Suprapubic skin (tissue), 4 donors: ENCODE results near the gene IGFLR1. TPM values are rescaled to one million over a fixed set of nuclear protein-coding genes. Genes with fewer than 3 reads are reported as not detected.

ENCODE experiments used
- DNase-seq, 2 donors: peaks; one replicate each; pipeline ENCODE4 v3.0.0-alpha.2; 2019; ENCODE audit warnings: low spot score in 2 of 2
- H3K27ac ChIP-seq: fragments of 200-600 bp; sonication (generic); one replicate; pipeline ENCODE4 v1.5.1; 2019
- H3K27me3 ChIP-seq: fragments of 200-600 bp; sonication (generic); one replicate; pipeline ENCODE4 v1.5.1; 2019
- H3K36me3 ChIP-seq: fragments of 200-600 bp; sonication (generic); one replicate; pipeline ENCODE4 v1.5.1; 2019
- H3K4me1 ChIP-seq: fragments of 200-600 bp; sonication (generic); one replicate; pipeline ENCODE4 v1.5.1; 2019
- H3K4me3 ChIP-seq: fragments of 200-600 bp; sonication (generic); one replicate; pipeline ENCODE4 v1.5.1; 2019; ENCODE audit warnings: mild to moderate bottlenecking
- H3K9me3 ChIP-seq: fragments of 200-600 bp; sonication (generic); one replicate; pipeline ENCODE4 v1.5.1; 2019
- CTCF ChIP-seq, 2 donors: fragments of 200-600 bp in 1 of 2; fragments of 450-650 bp in 1 of 2; sonication (generic) in 1 of 2; IDR thresholded peaks; one replicate each; pipeline ENCODE4 v1.5.1; 2016 to 2019; ENCODE audit warnings: antibody characterized with exemption in 2 of 2, mild to moderate bottlenecking in 1 of 2, moderate library complexity in 1 of 2
- EP300 ChIP-seq: sonication (generic); formaldehyde crosslinking; IDR thresholded peaks from one replicate; pipeline ENCODE4 v1.6.1; 2017; ENCODE audit warnings: antibody characterized with exemption
- POLR2A ChIP-seq, 2 donors: fragments of 450-650 bp; IDR thresholded peaks; one replicate each; pipeline ENCODE4 v1.6.1; 2017; ENCODE audit warnings: antibody characterized with exemption in 2 of 2, mild to moderate bottlenecking in 2 of 2, moderate library complexity in 2 of 2
- POLR2AphosphoS5 ChIP-seq, 3 donors: sonication (generic); formaldehyde crosslinking; IDR thresholded peaks; one replicate each; pipeline ENCODE4 v1.6.1; 2017; ENCODE audit warnings: antibody characterized with exemption in 3 of 3
- WGBS: methylation state at CpG from one replicate; pipeline ENCODE4 v1.1.5; 2018; 5-methylcytosine and 5-hydroxymethylcytosine counted together
- total RNA-seq, 4 donors: library from RNA; depleted of rRNA; stranded (reverse); fragments of >200 nt; gene quantifications; one replicate each; pipeline ENCODE4 v1.1.0, GENCODE V29; 2016

IGFLR1 gene
- total RNA-seq, 4 donors from 2014 or later: 3.3 to 8.5 (median 6.9) TPM

- TF ChIP-seq CTCF (IDR thresholded peaks at IDR 0.05) (peak; percentile 66 to 87), POLR2AphosphoS5 (IDR thresholded peaks at IDR 0.05) (no peak), EP300 (no peak), POLR2A (IDR thresholded peaks at IDR 0.05) (peak in 1 of 2 donors; percentile 6)
- Histone ChIP-seq H3K4me3 (peak overlapping the region; percentile 89), H3K36me3 (peaks cover 17% of the 10 kb centered on the region), H3K4me1 (peaks cover 34% of the 10 kb centered on the region), H3K27me3 (no peaks in the 10 kb centered on the region), H3K27ac (peak overlapping the region; percentile 91), H3K9me3 (no peaks in the 10 kb centered on the region)
- DNase-seq: peak; percentile 96 to 97
- WGBS: 1% methylated on average over 15 of the region's 77 CpGs
Measured at GRCh38 chr19:35716801-35717664, 25.2 kb downstream of the IGFLR1 start.

GRCh38 chr19:35715981-35716800 is 26.1 kb downstream of the IGFLR1 start:
- H3K4me1 ChIP-seq: peaks cover 34% of the 10 kb centered on the region
- peak overlapping the region; percentile 91 for H3K27ac ChIP-seq
- H3K9me3 ChIP-seq: no peaks in the 10 kb centered on the region
- no peaks in the 10 kb centered on the region for H3K27me3 ChIP-seq
- WGBS: 1% methylated on average over 34 of the region's 52 CpGs
- no peak for TF ChIP-seq POLR2AphosphoS5 (IDR thresholded peaks at IDR 0.05)
- TF ChIP-seq EP300: no peak
- no peak for TF ChIP-seq POLR2A (IDR thresholded peaks at IDR 0.05)
- no peak for TF ChIP-seq CTCF (IDR thresholded peaks at IDR 0.05)
- peaks cover 10% of the 10 kb centered on the region for H3K36me3 ChIP-seq
- H3K4me3 ChIP-seq: peak overlapping the region; percentile 89
- DNase-seq: peak in 1 of 2 donors; percentile 81

- Histone ChIP-seq H3K9me3 (no peaks in the 10 kb centered on the region), H3K36me3 (peaks cover 2% of the 10 kb centered on the region), H3K27ac (no peak overlapping the region), H3K27me3 (no peaks in the 10 kb centered on the region), H3K4me1 (peaks cover 34% of the 10 kb centered on the region), H3K4me3 (peak overlapping the region; percentile 89)
- WGBS: 92% methylated on average over 2 of the region's 7 CpGs
- TF ChIP-seq EP300: no peak
- no peak for TF ChIP-seq POLR2A (IDR thresholded peaks at IDR 0.05)
- no peak for TF ChIP-seq POLR2AphosphoS5 (IDR thresholded peaks at IDR 0.05)
- TF ChIP-seq CTCF (IDR thresholded peaks at IDR 0.05): no peak
- DNase-seq: peak in 1 of 2 donors; percentile 70
Measured at GRCh38 chr19:35715355-35715809, 26.9 kb downstream of the IGFLR1 start.

GRCh38 chr19:35714601-35715354 is 27.5 kb downstream of the IGFLR1 start:
- 75% methylated on average over 14 of the region's 14 CpGs for WGBS
- H3K27ac ChIP-seq: no peak overlapping the region
- DNase-seq: peak in 1 of 2 donors; percentile 76

More at GRCh38 chr19:35714601-35715354, 27.5 kb downstream of the IGFLR1 start:
- H3K27me3 ChIP-seq: no peaks in the 10 kb centered on the region
- no peak overlapping the region for H3K4me3 ChIP-seq
- H3K9me3 ChIP-seq: no peaks in the 10 kb centered on the region
- no peaks in the 10 kb centered on the region for H3K36me3 ChIP-seq
- H3K4me1 ChIP-seq: peaks cover 31% of the 10 kb centered on the region
- no peak for TF ChIP-seq CTCF (IDR thresholded peaks at IDR 0.05)
- no peak for TF ChIP-seq POLR2AphosphoS5 (IDR thresholded peaks at IDR 0.05)
- no peak for TF ChIP-seq POLR2A (IDR thresholded peaks at IDR 0.05)
- no peak for TF ChIP-seq EP300
